ENCODE results near the gene ARHGEF4.
A peak's percentile ranks its signal among the peaks of the same experiment; 100 is the strongest.

ARHGEF4 gene

DNA sequence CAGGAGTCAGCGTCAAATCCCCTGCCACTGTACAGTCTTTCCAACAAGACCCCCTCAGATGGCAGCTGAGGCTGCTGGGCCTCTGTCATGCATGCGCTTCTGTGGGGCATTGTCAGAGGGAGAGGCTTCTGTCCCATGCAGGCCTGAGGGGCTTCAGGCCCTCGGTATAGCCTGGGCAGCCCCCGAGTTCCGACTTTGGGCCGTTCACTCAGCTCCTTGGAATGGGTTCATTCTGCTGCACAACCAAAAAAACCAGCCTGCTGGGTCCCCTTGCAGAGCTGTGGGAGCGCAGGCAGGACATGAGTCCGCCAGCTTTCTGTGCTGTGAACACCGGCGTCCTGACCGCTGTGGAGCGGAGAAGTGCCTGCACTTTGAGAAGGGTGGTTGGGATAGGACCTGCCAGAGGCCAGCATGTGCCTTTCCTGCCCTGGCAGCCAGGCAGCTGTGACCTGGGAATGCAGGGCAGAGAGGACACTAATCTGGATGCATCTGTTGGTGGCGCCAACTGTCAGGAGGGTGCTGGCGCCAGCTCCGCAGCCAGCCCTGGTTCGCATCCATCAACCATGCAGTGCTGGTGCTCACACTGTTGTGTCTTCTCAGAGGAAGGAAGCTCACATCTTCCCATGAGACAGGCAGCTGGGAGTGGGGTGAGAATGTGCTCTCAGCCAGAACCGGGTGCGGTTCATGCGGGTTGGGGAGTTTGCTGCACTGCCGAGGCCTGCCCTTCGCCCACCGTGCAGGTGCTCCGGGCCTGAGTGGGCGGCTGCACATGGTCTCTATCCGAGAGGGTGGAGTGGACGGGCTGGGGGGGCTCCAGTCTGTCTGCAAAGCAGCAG lies 14.3 kb downstream of the ARHGEF4 start:
- no peak for DNase-seq (ENCODE audit: extremely low read depth in 1 of 2, low read depth in 1 of 2)

DNA sequence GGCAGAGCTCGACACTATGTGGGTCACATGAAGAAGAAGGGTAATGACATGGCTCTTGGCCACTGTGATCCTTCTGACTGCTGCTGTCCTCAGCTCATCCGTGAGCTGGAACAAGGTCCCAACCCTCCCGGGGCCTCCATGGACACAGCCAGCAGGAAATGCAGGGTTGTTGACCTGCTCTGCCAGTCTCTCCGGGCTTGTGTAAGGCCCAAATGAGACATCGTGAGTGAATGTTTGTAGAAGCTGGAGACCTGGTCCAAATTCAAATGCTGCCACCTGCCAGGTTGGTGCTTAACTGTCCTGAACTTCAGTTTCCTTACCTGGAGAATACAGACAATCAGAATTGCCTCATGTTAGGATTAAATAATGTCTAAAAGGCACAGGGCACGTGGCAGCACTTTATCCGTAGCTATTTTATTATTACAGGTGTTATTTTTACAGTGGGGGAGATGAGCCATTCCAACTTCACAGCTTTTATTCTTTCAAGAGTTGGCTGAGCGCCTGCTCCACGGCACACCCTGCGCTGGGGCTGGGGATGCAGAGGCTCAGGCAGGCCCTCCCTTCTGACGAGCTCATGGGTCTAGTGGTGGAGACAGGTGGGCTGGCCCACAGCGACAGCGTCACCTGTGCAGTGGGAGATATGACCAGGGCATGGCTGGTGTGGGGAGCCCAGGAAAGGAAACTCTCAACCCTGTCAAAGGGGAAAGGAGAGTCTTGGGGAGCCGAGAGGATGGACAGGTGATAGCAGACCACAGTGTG lies 15.1 kb downstream of the ARHGEF4 start:
- no peak for DNase-seq (ENCODE audit: extremely low read depth in 1 of 2, low read depth in 1 of 2)

DNA sequence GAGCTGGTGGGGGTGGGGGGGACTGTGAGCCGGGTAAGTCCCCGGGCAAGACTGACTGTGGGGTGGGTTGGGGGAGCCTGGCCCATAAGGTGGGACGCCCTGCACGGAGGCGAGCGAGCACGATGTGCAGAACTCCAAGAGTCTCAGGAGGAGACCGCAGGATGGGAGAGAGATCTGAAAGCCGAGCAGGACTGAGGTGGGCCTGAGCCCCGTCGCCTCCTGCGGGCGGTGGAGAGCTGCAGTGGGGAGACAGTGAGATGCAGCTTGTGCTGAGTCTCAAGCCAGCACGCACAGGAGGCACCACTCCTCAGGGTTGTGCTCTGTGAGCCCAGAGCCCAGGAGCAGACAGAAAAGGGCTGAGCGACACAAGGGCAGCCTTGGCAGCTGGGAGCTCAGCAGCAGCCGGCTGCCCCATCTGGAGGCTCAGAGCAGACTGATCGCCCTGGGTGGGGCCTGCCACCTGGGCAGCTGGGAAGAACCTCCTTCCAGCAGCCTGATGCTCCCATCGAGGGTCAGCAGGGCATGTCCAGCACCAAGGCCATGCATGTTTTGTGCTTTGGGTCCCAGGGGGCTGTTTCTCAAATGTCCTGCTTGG lies 15.9 kb downstream of the ARHGEF4 start:
- no peak for DNase-seq (ENCODE audit: extremely low read depth in 1 of 2, low read depth in 1 of 2)

DNA sequence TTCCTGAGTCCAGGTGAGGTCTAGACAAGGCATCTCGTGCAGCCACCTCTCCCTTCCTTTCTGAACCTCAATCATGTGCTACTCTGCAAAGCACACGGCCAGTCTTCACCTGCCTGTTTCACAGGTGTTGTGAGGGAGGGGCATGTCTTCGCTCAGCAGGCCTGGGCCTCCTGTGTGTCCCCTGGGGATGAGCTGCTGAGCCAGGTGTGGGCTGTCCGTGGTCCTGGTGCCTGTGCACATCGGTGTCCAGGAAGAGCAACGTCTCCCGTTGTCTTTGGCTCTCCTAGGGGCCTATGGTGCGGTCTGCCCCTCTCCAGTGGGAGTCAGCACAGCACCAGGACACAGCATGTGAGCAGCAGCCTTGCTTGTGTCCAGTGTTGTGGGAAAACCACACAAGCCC lies 16.7 kb downstream of the ARHGEF4 start:
- no peak for DNase-seq (ENCODE audit: extremely low read depth in 1 of 2, low read depth in 1 of 2)

DNA sequence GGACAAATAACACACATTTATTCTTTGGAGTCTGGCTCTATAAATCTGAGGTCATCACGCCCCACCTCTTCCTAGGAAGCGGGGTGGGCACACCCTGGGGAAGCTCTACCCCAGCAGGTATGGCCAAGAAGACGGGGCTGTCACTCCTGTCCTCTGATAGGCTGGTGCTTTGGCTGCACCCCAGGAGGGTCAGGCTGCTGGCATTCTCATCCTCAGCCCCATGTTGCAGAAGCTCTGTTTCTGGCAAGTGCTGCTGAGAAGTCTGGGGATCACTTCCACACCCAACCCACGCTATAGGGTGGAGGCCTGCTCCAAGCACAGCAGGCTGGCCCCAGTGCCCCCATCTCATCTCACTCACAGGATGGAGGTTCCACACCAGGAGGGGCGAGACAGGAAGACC lies 17.6 kb downstream of the ARHGEF4 start:
- no peak for DNase-seq (ENCODE audit: extremely low read depth in 1 of 2, low read depth in 1 of 2)

DNA sequence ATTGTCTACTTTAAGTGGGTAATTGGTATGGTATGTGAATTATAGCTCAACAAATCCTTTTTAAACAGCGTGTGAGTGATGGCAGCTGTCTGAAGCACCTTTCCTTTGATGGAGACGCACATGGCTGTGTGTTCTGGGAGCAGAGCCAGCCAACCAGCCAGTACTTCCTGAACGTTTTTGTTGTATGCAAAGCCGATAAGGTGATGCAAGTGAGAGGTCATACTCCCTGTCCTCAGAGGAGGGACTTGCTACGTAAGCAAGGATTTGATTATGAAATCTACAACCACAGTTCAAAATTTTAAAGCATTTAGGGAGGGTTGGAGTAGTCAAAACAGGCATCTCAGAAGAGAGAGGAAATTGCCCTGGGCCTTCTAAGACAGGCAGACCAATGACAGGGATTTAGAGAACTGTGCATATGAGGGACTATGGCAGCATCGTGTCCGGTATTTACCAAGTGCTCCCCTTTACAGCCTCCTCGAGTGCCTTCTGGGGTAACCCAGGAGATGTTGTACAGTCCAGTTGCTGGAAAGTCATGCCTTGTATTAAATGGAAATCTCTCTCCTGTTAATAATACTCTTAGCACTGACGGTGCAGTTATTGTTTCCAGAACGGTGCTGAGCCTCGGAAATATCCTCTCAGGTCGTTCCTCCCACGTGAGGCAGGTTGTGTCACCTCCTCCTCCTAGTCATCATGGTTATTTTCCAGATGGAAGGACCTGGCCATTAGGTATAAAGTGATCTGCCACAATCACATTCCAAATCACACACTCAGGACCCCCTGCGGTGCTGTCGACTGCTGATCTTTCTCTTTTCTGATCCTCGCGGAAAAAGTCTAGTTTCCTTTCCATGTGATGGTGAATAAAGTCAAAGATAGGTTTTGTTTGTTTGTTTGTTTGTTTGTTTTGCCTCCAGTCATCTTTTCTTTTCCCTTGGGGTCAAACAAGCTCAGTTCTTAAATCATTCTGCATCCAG lies 28.4 kb downstream of the ARHGEF4 start:
- DNase-seq (ENCODE audit: extremely low read depth in 1 of 2, low read depth in 1 of 2) = no peak

DNA sequence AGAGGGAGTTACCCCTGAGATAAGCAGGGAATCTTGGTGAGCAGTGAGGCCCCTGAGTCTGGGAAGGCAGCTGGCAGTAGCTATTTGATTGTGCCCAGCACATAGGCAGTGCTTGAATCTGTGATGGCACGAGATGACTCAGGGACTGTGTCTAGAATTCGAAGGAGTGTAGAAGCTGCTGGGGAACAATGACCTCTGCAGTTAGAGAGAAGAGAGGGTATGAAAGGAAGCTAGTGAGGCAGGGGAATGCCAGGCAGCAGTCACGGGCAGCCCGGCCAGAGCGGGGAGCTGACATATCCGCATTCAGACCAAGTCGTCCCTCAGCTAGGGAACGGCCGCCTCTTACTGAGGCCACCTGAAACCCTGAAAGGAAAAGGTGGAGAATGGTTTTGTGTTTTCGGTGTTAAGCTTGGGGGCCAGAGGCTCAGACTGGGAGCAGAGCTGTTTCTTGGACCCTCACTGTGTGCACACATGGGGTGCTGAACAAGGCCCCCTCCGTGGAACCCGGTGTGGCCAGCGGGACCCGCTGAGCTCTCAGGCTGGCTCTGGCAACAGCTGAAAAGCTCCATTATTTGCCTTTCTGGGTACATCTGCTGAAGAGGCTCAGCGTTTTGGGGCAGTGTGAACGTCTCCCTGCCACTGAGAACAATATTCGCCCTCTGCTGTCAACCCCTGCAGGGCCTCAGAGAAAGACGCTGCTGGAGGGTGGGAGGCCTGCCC lies 32.9 kb downstream of the ARHGEF4 start:
- no peak for DNase-seq (ENCODE audit: extremely low read depth in 1 of 2, low read depth in 1 of 2)

DNA sequence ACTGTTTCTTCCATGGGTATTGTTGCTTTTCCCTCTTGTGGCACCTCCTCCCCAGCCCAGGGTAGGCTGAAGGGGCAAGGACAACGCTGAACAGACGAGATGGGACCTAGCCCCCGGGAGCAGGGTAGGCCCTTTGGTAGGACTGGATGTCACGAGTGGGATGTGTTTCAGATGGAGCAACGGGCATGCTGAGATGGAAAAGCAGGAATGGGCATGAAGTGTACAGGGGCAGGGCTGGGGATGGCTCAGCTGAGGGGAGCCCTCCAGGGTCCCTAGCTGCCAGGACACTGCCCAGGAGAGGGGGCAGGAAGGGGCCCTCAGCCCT lies 33.4 kb downstream of the ARHGEF4 start:
- no peak for DNase-seq (ENCODE audit: extremely low read depth in 1 of 2, low read depth in 1 of 2)

DNA sequence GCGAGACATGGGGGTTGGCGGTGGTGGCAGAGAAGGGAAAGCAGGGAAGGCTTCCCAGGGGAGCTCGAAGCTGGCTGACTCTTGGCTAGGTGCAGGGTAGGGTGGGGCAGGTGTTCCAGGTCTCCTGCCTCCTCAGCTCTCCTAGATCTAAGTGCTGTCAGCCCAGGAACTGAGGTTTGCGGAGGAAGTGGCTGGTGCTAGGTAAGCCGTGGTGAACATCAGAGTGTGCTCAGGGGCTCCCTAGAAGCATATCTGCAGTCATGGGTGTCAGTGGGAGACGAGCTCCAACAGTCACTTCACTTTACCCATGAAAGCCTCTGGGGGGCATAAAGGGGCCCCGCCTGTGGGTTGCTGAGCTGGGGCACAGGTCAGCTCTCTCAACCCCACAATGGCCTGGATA lies 34.1 kb downstream of the ARHGEF4 start:
- no peak for DNase-seq (ENCODE audit: extremely low read depth in 1 of 2, low read depth in 1 of 2)

DNA sequence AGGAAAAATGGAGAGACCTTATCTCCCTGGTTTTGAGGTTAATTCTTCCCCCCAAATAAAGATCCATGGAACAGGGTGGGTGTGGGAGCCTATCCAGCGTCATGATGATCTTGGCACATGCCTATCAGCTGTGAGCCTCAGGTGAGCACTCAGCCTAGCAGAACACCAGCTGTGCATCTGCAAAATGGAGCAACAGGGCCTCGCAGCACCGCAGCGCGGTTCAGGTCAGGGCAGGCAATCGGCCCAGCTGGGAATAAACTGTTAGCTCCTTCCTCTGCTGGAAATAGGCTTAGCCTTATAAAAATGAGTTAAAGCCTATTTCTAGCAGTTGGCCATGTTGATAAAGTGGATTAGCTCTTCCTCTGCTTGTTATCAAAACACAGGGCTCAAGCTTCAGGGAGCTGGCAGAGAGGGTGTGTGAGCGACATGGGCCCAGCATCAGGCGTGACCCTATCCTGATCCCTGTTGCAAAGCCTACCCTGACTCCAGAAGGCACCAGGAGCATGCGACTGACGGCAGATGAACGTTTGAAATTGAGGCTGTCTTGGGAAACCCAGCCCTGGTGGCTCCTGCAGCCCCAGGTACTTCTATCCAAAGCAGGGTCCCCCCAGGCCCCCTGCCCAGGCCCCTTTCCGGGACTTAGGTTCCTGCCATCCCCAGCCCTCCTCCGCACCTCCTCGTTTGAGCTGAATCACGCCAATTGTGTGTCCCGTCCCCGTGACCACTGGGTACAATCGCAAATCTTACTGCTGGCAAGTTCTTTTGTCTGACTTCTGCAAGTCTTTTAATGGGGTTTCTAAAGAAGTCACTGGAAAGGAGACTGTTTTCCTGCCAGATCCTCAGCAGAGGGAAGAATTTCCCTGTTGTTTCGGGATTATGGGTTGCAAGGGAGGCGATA lies 35.4 kb downstream of the ARHGEF4 start:
- no peak for DNase-seq (ENCODE audit: extremely low read depth in 1 of 2, low read depth in 1 of 2)

DNA sequence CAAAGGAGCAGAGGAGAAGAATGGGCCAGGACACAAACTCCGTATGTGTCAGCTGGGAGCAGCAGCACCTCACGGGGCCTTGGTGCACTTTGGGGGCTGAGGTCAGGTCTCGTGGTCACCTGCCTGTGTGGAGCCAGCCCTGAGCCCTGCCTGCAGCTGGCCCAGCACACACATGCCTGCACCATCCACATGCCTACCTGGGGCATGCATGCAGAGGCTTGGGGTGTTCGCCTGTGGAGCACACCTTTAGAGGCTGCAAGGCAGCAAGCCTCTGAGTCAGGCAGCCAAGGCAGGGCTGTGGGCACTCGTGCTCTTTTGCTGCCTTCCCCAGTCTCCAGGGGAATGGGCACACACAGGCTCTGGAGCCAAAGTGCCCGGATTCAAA lies 36.0 kb downstream of the ARHGEF4 start:
- DNase-seq (ENCODE audit: extremely low read depth in 1 of 2, low read depth in 1 of 2) = no peak

DNA sequence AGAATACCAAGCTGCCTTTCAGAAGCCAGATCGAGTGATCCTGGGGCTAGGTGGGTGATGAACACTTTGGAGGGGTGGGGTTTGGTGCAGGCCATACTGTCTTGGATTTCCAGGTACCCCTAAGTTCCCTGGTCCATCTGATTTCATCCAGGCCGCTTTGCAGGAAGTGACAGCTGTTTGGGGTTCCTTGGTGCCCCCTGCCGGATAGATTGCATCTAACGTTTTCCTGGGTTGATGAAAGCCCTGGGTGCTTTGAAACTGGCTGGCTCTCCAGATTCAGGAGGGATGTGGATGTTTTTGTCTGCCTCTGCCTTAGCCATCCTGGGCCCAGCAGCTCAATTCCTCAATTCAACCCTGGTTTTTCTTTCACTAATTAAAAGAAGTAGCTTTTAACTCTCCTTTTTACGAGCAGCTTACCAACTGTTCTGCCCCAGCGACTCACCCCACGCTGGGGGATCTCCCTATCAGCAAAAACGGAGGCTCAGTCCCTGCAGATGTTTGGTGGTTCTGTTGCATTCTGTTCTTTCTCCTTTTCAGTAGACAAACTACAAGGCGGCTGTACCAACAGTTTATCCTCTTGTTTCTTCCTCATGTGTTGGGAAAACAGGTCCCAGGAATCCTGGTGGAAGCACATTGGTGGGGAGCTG lies 37.1 kb downstream of the ARHGEF4 start:
- peak; percentile 27 to 54 for DNase-seq (ENCODE audit: extremely low read depth in 1 of 2, low read depth in 1 of 2)

DNA sequence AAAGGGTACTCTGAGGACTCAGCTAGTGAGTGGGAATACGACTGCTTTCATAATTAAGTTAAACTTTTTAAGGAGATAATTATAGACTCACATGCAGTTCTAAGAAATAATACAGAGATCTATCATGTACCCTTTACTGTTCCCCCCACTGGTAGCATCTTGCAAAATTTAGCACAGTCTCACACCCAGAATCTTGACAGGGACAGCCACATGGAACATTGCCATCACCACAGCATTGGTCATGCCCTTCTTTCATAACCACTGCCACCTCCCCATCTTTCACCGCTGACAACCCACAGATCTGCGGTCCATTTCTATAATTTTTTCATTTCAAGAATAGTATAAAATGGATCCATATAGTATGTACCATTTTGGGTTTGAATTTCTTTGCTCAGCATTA lies 37.8 kb downstream of the ARHGEF4 start:
- DNase-seq (ENCODE audit: extremely low read depth in 1 of 2, low read depth in 1 of 2) = no peak

DNA sequence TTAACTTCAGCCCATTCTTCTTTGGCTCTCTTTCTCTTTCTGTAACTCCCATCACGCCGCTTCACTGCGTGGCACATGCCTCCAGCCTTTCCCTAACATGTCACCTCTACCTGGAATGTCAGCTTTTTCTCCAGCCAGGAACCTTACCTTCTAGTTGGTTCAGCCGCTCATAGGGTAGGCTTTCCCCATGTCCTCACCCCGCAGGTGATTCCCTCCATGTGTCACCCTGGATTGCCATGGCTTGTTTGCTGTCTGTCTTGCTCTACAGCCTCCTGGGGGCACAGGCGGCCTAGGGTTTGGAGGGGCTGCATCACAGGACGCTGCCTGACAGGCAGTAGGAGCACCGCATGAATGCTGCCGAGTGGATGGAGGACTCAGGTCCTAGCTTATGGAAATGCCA lies 39.2 kb downstream of the ARHGEF4 start:
- no peak for DNase-seq (ENCODE audit: extremely low read depth in 1 of 2, low read depth in 1 of 2)

DNA sequence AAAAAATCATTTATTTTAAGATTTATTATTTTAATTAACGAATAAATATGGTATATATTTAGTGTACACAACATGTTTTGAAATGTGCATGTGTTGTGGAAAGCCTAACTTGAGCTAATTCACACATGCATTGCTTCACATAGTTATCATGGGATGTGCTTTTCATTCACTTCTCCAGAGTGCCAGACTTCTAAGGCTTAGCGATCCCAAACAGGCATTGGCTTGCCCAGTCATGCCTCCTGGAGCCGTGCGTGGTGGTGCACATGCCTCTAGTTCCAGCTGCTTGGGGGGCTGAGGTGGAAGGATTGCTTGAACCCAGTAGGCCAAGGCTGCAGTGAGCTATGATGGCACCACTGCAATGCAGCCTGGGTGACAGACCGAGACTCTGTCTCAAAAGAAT lies 40.5 kb downstream of the ARHGEF4 start:
- DNase-seq (ENCODE audit: extremely low read depth in 1 of 2, low read depth in 1 of 2) = no peak

DNA sequence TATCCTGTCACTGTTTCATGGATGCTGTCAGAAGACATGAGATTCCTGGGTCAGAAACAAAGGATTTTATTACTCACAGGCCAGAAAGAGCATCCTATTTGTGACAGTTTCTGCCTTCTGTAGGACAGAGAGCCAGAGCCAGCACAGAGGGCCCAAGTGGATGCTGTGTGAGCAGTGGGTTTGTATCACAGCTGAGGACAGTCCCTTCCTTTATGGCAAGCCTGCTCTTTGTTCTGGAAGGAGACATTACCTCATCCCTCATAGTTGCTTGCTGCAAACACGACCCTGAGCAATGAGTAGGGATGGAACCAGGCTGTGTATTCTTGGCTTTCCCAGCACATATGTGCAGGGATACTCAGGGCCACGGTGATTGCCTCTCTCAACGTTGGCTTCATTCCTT lies 41.6 kb downstream of the ARHGEF4 start:
- DNase-seq (ENCODE audit: extremely low read depth in 1 of 2, low read depth in 1 of 2) = no peak

DNA sequence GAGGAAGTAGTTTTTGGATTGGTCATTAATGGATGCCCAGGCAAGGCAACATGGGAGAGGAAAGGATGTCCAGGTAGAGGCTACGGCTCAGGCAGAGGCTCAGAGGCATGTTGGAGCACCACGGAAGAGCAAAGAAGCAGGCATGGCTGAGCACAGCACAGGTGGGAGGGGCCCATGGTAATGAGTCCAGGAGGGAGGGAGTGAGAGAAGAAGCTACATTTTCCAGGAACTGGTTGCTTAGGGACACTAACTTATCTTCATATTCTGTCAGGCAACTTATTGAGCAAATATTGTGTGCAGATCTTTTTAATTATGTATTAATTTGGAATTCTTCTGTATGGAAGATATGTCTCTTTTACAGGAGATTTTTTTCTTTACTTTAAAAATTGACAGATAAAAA lies 42.2 kb downstream of the ARHGEF4 start:
- DNase-seq (ENCODE audit: extremely low read depth in 1 of 2, low read depth in 1 of 2) = no peak

DNA sequence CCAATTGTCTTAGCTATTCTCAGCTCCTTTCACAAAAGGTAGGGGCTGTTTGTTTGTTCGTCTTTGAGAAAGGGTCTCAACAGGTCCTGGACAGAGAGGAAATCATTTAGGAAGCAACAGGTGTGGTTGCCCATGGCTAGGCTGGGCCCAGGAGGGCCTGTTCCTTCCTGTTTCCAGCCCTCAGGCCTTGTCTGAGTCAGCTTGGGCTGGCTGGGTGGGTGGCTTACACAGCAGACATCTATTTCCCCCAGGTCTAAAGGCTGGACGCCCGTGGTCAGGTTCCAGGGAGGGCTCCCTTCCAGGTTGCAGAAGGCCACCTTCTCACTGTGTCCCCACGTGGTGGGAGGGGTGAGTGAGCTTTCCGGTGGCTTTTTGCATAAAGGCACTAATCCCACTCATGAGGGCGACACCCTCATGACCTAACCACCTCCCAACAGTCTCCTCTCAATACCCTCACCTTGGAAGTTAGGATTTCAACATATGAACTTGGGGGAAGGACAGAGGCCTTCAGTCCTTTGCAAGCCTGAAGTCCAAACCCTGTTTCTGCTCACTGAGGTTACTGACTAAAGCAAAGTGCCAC lies 45.5 kb downstream of the ARHGEF4 start:
- no peak for DNase-seq (ENCODE audit: extremely low read depth in 1 of 2, low read depth in 1 of 2)

DNA sequence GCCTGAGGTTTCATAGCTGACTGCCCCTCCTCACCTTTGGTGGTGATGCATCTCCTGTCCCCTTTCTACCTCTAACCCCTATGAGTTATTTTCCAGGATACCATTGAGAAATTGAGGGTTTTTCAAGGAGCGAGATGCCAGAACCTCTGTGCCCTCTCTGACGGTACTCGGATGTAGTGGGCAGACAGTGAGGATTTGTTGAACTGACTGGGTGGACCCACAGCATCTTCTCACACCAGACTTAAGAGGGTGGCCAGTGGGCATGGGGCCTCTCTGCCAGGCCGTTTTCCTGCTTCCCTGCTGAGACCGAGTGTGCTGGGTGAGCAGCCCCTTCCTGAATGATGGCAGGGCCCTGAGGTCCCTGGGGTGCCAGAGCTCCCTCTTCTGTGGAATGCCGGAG lies 46.3 kb downstream of the ARHGEF4 start:
- DNase-seq (ENCODE audit: extremely low read depth in 1 of 2, low read depth in 1 of 2) = no peak
